Measurements from ENCODE around the gene PHETA1.

PHETA1 gene

GRCh38 chr12:111340231-111340630, 28.7 kb downstream of the PHETA1 start:
- Histone ChIP-seq H3K9me3 (ENCODE audit: insufficient read depth, low read depth, low read length) (no peaks in the 10 kb centered on the region), H3K9ac (ENCODE audit: low read depth, low read length, poor library complexity, severe bottlenecking) (no peak overlapping the region), H3K4me3 (ENCODE audit: low read length, poor library complexity, severe bottlenecking) (no peak overlapping the region), H4K20me1 (ENCODE audit: insufficient read depth, low read length, poor library complexity, severe bottlenecking) (no peaks in the 10 kb centered on the region), H3K27me3 (ENCODE audit: insufficient read depth, low read length, poor library complexity, severe bottlenecking) (no peaks in the 10 kb centered on the region), H3K36me3 (ENCODE audit: insufficient read depth, low read length) (no peaks in the 10 kb centered on the region), H3K9me2 (replicated peaks; ENCODE audit: low read depth, low read length) (no peaks in the 10 kb centered on the region), H3K79me2 (ENCODE audit: insufficient read depth, low read length) (no peaks in the 10 kb centered on the region), H2AFZ (ENCODE audit: low read length) (no peak overlapping the region), H3K4me1 (ENCODE audit: insufficient read depth, low read length, poor library complexity, severe bottlenecking) (no peaks in the 10 kb centered on the region), H3F3A (ENCODE audit: low read depth) (no peaks in the 10 kb centered on the region), H3K4me2 (ENCODE audit: low read depth, low read length, poor library complexity, severe bottlenecking) (no peak overlapping the region)
- TF ChIP-seq EZH2phosphoT487 (IDR thresholded peaks at IDR 0.05; ENCODE audit: borderline replicate concordance) (no peak), CTCF (conservative IDR thresholded peaks at IDR 0.05; ENCODE audit: low read length) (no peak)

GRCh38 chr12:111339321-111339938, 29.5 kb downstream of the PHETA1 start:
- H3K9me3 ChIP-seq (ENCODE audit: insufficient read depth, low read depth, low read length), result no peaks in the 10 kb centered on the region
- H3K9ac ChIP-seq (ENCODE audit: low read depth, low read length, poor library complexity, severe bottlenecking), result no peak overlapping the region
- H3K4me1 ChIP-seq (ENCODE audit: insufficient read depth, low read length, poor library complexity, severe bottlenecking), result no peaks in the 10 kb centered on the region
- no peaks in the 10 kb centered on the region for H3K9me2 ChIP-seq (replicated peaks; ENCODE audit: low read depth, low read length)
- H3K27me3 ChIP-seq (ENCODE audit: insufficient read depth, low read length, poor library complexity, severe bottlenecking), result no peaks in the 10 kb centered on the region
- H3K4me3 ChIP-seq (ENCODE audit: low read length, poor library complexity, severe bottlenecking), result no peak overlapping the region
- no peaks in the 10 kb centered on the region for H3F3A ChIP-seq (ENCODE audit: low read depth)
- H3K36me3 ChIP-seq (ENCODE audit: insufficient read depth, low read length), result no peaks in the 10 kb centered on the region
- H3K79me2 ChIP-seq (ENCODE audit: insufficient read depth, low read length), result no peaks in the 10 kb centered on the region
- no peaks in the 10 kb centered on the region for H4K20me1 ChIP-seq (ENCODE audit: insufficient read depth, low read length, poor library complexity, severe bottlenecking)
- no peak overlapping the region for H2AFZ ChIP-seq (ENCODE audit: low read length)
- no peak overlapping the region for H3K4me2 ChIP-seq (ENCODE audit: low read depth, low read length, poor library complexity, severe bottlenecking)
- TF ChIP-seq CTCF (conservative IDR thresholded peaks at IDR 0.05; ENCODE audit: low read length) (no peak), EZH2phosphoT487 (IDR thresholded peaks at IDR 0.05; ENCODE audit: borderline replicate concordance) (no peak)

GRCh38 chr12:111338096-111338495, 30.8 kb downstream of the PHETA1 start:
- no peak for TF ChIP-seq CTCF (conservative IDR thresholded peaks at IDR 0.05; ENCODE audit: low read length)
- no peak for TF ChIP-seq EZH2phosphoT487 (IDR thresholded peaks at IDR 0.05; ENCODE audit: borderline replicate concordance)
- H3K4me1 ChIP-seq (ENCODE audit: insufficient read depth, low read length, poor library complexity, severe bottlenecking), result no peaks in the 10 kb centered on the region
- no peaks in the 10 kb centered on the region for H3K9me2 ChIP-seq (replicated peaks; ENCODE audit: low read depth, low read length)
- H3K9me3 ChIP-seq (ENCODE audit: insufficient read depth, low read depth, low read length), result no peaks in the 10 kb centered on the region
- no peaks in the 10 kb centered on the region for H3K79me2 ChIP-seq (ENCODE audit: insufficient read depth, low read length)
- H4K20me1 ChIP-seq (ENCODE audit: insufficient read depth, low read length, poor library complexity, severe bottlenecking), result no peaks in the 10 kb centered on the region
- no peak overlapping the region for H2AFZ ChIP-seq (ENCODE audit: low read length)
- no peak overlapping the region for H3K4me2 ChIP-seq (ENCODE audit: low read depth, low read length, poor library complexity, severe bottlenecking)
- H3K27me3 ChIP-seq (ENCODE audit: insufficient read depth, low read length, poor library complexity, severe bottlenecking), result no peaks in the 10 kb centered on the region
- no peak overlapping the region for H3K4me3 ChIP-seq (ENCODE audit: low read length, poor library complexity, severe bottlenecking)
- H3K36me3 ChIP-seq (ENCODE audit: insufficient read depth, low read length), result no peaks in the 10 kb centered on the region
- H3F3A ChIP-seq (ENCODE audit: low read depth), result no peaks in the 10 kb centered on the region
- H3K9ac ChIP-seq (ENCODE audit: low read depth, low read length, poor library complexity, severe bottlenecking), result no peak overlapping the region

Data from Loucy (cell line).